NCI-H1105 (cell line): Measurements from ENCODE around the gene ZNF433.

Source experiments
- DNase-seq: peaks from one replicate; lab custom pipeline; 2025; lab: John Stamatoyannopoulos, UW

ZNF433 gene

DNA sequence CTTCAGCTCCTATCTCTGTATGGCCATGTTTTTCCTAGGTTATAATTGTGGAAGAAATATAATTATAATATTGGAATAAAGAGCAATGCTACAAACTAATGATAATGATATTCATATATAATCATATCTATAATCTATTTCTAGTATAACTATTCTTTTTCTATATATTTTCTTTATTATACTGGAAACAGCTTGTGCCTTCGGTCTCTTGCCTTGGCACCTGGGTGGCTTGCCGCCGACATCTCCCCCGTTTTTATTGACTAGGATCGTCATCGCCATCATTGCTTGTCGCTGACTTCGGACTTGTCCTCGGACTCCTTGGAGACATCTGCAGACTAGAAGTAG lies 46.4 kb downstream of the ZNF433 start:
- DNase-seq, result no peak

GRCh38 chr19:11987405-11988281 lies 47.8 kb downstream of the ZNF433 start:
- DNase-seq, result peak; percentile 95

- no peak for DNase-seq
Measured at GRCh38 chr19:11986754-11987153, 48.7 kb downstream of the ZNF433 start.

DNA sequence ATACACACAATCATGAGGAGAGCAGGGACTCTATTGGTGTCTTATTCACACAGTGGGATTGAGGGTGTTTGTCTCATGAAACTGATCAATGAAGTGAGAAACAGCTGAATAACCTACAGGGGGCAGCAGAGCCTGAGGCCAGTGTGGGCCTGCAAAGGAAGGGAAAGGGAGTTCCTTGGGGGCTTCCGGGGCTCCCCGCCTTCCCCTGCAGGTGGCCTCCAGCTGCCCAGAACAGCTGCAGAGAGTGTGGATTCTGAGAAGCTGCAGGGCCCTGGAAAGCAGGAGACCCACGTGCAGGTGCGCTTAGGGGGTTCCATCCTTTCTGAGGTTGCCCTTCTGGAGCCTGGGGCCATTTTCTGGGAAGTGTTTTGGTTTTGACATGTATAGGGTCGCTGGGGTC lies 50.5 kb downstream of the ZNF433 start:
- DNase-seq, result peak; percentile 11

GRCh38 chr19:11982526-11982925 lies 53.0 kb downstream of the ZNF433 start:
- no peak for DNase-seq

DNA sequence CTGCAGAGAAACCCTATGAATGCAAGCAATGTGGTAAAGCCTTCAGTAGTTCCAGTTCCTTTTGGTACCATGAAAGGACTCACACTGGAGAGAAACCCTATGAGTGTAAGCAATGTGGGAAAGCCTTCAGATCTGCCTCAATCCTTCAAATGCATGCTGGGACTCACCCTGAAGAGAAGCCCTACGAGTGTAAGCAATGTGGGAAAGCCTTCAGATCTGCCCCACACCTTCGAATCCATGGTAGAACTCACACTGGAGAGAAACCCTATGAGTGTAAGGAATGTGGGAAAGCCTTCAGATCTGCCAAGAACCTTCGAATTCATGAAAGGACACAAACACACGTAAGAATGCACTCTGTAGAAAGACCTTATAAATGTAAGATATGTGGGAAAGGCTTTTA lies 56.0 kb downstream of the ZNF433 start:
- DNase-seq, result no peak

GRCh38 chr19:11978492-11979100 lies 56.9 kb downstream of the ZNF433 start:
- DNase-seq, result no peak

DNA sequence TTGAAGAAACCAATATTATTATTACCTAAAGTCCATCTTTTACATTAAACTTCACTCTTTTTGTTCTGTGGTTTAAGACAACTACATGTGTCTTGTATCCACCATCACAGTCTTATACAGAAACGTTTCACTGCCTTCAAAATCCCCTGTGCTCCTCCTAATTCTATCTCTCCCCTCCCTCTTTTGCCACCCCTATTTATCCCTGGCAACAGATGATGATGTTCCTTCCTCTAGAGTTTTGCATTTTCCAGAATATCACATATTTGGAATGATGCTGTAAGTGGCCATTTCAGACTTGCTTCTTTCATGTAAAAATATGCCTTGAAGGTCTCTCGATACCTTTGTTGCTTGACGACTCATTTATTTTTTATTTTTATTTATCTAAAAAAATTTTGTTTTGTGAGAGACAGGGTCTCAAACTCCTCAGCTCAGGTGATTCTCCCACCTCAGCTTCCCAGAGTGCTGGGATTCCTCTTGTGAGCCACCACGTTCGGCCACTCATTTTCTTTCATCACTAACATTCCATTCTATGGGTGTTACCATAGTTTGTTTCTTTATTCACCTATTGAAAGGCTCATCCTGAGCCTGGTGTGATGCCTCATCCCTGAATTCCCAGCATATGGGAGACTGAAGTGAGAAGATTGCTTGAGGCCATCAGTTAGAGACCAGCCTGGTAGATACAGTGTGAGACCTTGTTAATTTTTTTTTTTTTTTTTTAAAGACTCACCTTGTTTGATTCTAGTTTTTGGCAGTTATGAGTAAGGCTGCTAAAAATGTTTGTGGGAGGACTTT lies 62.3 kb downstream of the ZNF433 start:
- DNase-seq, result no peak

GRCh38 chr19:11971041-11971440 lies 64.4 kb downstream of the ZNF433 start:
- no peak for DNase-seq

DNA sequence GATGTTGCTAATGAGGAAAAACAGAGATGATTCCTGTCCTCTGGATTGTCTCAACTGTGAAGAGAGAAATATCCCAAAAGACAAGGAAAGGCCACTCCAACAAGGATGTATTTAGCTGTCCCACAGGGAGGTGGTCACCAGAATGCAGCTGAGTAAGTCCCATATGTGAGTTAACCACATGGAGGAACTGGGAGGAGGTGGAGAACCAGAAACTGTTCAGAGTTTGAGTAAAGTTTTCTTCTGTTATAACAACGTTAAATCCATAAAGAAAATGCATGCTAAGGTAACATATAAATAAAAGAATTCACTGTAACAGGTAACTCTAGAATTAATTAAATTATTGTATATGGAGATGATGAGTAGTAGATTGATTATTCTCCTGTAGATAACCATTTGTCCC lies 65.3 kb downstream of the ZNF433 start:
- no peak for DNase-seq

GRCh38 chr19:11964858-11965645 lies 70.4 kb downstream of the ZNF433 start, which contains the start of gene ZNF763:
Gene ZNF763, plus strand, starts transcription at chr19:11965040. Its CDS starts 169 bp downstream, at chr19:11965209.
- peak; percentile 67 for DNase-seq
